Gastroesophageal sphincter (tissue), 3 donors: ENCODE measurements around the gene CGNL1.

Experiments
- CTCF ChIP-seq, 4 experiments: fragments of 200-600 bp in 2 of 4; fragments of 450-650 bp in 2 of 4; sonication (generic) in 1 of 4; IDR thresholded peaks; one replicate each; pipeline ENCODE4 v1.5.1; 2017 to 2019; ENCODE audit warnings: antibody characterized with exemption in 4 of 4, mild to moderate bottlenecking in 2 of 4, moderate library complexity in 2 of 4
- POLR2A ChIP-seq, 2 donors: fragments of 450-650 bp; IDR thresholded peaks; one replicate each; pipeline ENCODE4 v1.6.1; 2017; ENCODE audit warnings: antibody characterized with exemption in 2 of 2, mild to moderate bottlenecking in 2 of 2, moderate library complexity in 1 of 2

GRCh38 chr15:57477736-57478522 lies 101.6 kb downstream of the CGNL1 start:
- no peak for TF ChIP-seq CTCF (IDR thresholded peaks at IDR 0.05)
- TF ChIP-seq POLR2A (IDR thresholded peaks at IDR 0.05), result no peak
